Measurements from ENCODE around the gene GUCY1A2.

Gene GUCY1A2

DNA sequence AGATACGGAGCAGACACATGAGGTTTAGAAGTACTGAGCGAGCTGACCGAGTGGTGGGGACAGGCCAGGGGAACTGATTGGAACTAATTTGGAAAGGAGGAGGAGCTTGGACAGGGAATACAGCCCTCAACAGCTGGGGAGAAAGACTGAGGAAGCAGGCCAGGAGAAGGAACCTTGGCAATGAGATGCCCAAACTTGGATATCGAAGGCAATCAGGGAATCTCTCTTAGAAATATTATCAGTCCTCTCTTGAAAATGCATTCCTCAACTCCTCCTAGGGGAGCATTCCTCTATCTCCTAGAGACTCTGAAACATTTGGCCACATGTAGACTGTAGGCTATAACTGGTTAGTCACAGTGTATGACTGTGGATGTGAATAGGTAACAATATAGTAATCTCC, 284.6 kb downstream of the GUCY1A2 start:
- DNase-seq (ENCODE audit: low spot score), result no peak

GRCh38 chr11:106728859-106729258, 289.4 kb downstream of the GUCY1A2 start:
- DNase-seq (ENCODE audit: low spot score), result no peak

GRCh38 chr11:106728379-106728778, 289.9 kb downstream of the GUCY1A2 start:
- no peak for DNase-seq (ENCODE audit: low spot score)

DNA sequence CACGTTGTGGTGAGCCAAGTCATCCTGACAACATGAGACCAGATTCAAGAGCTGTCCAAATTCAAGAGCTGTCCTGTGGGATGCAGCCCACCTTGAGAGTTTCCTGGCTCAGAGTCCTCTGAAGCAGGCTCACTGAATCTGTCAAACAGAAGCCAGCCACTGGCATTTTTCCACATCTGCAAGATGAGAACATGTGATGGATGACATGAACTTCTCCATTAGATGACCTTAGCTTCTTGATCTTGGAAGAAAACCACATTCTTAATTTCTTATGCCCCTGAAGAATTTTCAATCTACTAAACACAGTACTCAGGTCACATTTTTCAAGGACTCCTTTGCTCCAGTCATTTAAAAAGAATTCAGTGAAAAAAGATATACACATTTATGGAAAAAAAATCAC, 291.0 kb downstream of the GUCY1A2 start:
- DNase-seq (ENCODE audit: low spot score), result no peak

DNA sequence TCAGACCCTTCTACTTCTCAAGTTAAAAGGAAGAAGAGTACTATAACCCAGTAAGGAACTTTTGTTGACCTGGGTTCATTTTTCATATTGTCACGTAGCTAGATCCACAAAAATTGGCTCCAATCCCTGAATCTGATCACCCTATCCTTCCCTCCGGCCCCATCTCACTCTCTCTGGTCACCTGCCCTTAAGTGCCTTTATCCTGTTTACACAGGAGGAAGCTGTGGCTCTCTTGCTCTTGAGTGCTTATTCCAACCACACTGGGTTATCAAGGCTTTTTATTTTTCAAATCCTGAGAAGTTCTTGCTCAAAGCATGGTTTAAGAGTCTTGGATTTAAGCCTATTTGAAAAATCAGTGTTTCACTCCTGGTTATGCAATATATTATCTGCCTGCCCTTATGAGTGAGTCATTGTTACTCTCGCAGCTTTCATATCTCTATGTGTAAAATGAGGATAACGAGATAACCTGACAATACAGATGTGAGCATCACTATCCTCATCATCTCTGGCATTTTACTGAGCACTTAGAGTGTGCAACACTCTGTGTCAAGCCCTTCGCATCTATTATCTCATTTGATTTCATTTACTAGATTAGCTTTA, 293.9 kb downstream of the GUCY1A2 start:
- DNase-seq (ENCODE audit: low spot score), result no peak

DNA sequence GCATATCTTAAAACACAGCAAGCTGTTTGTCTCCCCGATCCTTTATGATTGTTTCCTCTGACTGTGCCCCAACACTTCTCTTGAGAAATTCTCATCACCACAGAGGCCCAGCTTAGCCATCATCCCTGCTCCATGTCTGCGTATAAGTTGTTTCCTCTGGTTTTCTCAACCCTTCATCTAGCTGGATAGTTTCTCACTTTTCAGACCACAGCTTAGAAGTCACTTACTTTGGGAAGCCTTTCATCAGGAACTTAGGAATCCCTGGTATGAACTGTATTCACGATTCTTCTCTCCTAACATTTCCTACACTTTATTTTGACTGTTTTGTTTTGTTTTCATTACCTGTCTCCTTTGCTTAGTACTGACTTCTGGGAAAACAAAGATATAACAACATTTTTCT, 295.2 kb downstream of the GUCY1A2 start:
- no peak for DNase-seq (ENCODE audit: low spot score)

- no peak for DNase-seq (ENCODE audit: low spot score)
Measured at GRCh38 chr11:106717222-106717621, 301.1 kb downstream of the GUCY1A2 start.

GRCh38 chr11:106714199-106714598, 304.1 kb downstream of the GUCY1A2 start:
- no peak for DNase-seq (ENCODE audit: low spot score)

DNA sequence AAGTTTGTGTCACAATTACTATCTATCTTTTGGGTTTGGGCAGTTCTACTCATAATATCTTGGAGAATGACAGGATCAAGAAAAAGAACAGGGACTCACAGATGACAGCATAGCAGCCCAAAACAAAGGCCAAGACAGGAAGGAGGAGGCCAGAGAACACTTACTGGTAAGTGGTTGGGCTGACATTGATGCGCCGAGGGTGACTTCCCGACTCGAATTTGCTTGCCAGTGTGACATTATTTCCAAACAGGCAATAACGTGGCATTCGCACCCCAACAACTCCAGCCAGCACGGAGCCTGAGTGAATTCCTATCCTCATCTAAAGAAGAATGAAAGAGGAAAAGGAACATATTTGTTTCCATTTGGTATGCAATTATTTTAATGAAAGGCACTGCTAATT, 309.9 kb downstream of the GUCY1A2 start:
- DNase-seq (ENCODE audit: low spot score), result no peak

GRCh38 chr11:106706355-106706754, 311.9 kb downstream of the GUCY1A2 start:
- DNase-seq (ENCODE audit: low spot score), result peak; percentile 71

GRCh38 chr11:106702805-106703204, 315.5 kb downstream of the GUCY1A2 start:
- no peak for DNase-seq (ENCODE audit: low spot score)

DNA sequence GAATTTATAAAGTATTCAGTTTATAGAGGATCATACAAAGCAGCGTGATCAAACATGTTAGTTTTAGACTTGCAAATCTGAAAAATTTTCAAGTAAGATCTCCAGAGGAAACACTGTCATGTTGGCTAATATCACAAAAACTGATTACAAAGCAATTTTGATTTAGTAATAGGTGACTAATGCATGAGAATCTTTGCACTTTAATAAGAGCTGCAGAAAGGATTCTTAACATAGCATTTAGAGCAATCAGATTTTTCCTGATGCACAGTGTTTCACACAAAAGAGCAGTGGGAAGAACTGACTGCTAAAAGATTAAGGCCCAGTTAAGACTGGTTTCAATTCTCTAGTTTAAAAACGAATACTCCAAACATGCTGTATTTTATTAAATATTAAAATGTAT, 321.2 kb downstream of the GUCY1A2 start:
- no peak for DNase-seq (ENCODE audit: low spot score)

GRCh38 chr11:106695506-106695905, 322.8 kb downstream of the GUCY1A2 start:
- DNase-seq (ENCODE audit: low spot score), result no peak

DNA sequence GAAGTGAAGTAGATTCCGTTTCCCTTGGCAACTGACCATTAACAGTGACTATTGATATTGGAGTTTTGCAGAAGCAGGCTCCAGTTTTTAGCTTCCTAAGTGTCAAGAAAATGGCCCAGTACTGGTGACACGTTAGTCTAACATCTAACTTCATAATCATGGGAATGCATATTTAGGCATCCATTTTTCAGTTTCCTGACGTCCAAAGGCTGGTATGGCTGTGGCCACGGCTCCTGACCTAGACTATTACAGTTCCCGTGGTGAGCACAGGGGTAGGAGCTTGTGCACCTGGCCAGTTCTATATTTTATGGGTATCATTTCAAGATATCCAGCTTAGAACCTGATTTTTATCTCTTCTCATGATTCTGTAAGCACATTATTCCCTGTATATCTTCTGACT, 323.8 kb downstream of the GUCY1A2 start:
- DNase-seq (ENCODE audit: low spot score), result no peak

GRCh38 chr11:106691807-106692365, 326.4 kb downstream of the GUCY1A2 start:
- no peak for DNase-seq (ENCODE audit: low spot score)

GRCh38 chr11:106690923-106691322, 327.4 kb downstream of the GUCY1A2 start:
- no peak for DNase-seq (ENCODE audit: low spot score)

- no peak for DNase-seq (ENCODE audit: low spot score)
Measured at GRCh38 chr11:106684944-106685343, 333.3 kb downstream of the GUCY1A2 start.

DNA sequence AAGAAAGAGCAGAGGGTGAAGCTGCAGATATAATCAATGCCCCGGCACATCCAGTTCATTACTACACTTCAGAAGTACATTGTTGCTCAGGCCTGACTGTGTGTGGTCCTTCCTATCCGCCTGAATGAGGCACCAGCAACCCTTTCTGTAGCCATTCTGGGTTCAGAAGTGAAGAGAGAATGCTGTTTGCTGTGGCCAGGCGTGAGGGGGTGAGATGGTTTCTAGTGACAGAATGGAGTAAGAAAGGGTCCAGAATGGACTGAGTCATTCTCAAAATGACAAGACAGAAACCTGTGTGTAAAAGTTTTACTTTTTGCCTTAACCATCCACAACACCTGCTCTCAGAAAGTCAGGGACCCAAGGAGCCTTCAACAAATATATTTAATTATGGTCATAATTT, 334.8 kb downstream of the GUCY1A2 start:
- DNase-seq (ENCODE audit: low spot score), result no peak

DNA sequence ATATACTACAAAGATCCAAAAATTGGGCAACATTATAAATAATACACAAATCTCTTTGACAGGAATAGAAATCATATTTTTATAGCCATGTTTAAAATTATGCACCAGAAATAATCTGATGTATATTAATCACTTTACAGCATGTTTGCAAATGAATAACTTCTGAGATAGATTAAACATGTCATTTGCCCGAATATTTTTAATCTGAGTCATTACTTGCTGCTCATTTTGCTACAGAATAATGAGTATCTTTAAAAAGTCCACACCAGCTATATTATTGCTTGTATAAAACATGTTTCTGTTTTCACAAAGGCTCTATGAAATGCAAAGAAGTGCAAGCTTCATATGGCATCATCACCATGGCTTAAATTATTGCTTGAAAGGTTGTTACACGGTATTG, 336.8 kb downstream of the GUCY1A2 start:
- DNase-seq (ENCODE audit: low spot score), result no peak

GRCh38 chr11:106679581-106679980, 338.7 kb downstream of the GUCY1A2 start:
- DNase-seq (ENCODE audit: low spot score), result no peak

DNA sequence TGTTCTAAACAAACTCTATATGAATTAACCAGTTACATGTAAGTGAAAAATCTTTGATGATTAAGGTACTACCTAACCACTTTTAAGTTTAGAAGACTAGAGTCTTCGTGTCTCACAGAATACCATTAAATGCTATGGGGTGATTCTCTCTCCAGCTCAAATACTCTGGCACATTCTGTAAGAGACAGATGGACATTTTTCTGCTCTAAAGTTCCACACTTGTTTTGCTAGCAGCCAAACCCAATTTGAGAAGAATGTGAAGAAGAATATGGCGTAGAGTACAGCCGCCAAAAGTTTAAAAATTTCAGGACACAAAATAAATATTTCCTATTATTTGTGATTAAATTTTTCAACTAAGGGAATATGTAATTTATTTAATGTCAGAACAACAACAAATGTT, 339.1 kb downstream of the GUCY1A2 start:
- DNase-seq (ENCODE audit: low spot score), result no peak

- peak; percentile 53 for DNase-seq (ENCODE audit: low spot score)
Measured at GRCh38 chr11:106670069-106670468, 348.2 kb downstream of the GUCY1A2 start.

DNA sequence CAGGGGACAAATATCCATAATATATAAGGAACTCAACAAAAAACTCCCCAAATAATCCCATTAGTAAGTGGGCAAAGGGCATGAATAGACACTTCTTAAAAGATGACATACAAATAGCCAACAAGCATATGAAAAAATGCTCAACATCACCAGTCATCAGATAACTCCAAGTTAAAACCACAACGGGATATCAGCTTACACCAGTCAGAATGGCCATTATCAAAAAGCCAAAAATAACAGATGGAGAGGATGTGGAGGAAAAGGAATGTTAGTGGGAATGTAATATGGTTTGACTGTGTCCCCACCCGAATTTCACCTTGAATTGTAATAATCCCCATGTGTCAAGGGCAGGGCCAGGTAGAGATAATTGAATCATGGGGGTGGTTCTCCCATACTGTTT, 350.1 kb downstream of the GUCY1A2 start:
- peak; percentile 50 for DNase-seq (ENCODE audit: low spot score)

- DNase-seq (ENCODE audit: low spot score), result peak; percentile 12
Measured at GRCh38 chr11:106656646-106657045, 361.6 kb downstream of the GUCY1A2 start.
